Activated T-helper 17 cell treated with anti-CD3 and anti-CD28 coated beads, Interleukin-2, amount 50 U/mL, for 72 hours (primary cell): ENCODE measurements around the gene MEIOB. TPM values are rescaled to one million over a fixed set of nuclear protein-coding genes. Genes with fewer than 3 reads are reported as not detected.

Experiments
- ATAC-seq: fragments of 150-1000 bp; cut with Tn5 transposase; replicated peaks from 2 replicates; pipeline ENCODE4 v1.10.0; 2021; ENCODE audit warnings: mild to moderate bottlenecking, moderate library complexity
- H3K27ac Mint-ChIP-seq: one replicate; pipeline ENCODE4 v1.8.0; 2022; ENCODE audit warnings: mixed read lengths
- H3K27me3 Mint-ChIP-seq: one replicate; pipeline ENCODE4 v1.8.0; 2022; ENCODE audit warnings: mixed read lengths
- H3K36me3 Mint-ChIP-seq: one replicate; pipeline ENCODE4 v1.8.0; 2022; ENCODE audit warnings: low read depth, mild to moderate bottlenecking, mixed read lengths
- H3K4me1 Mint-ChIP-seq: one replicate; pipeline ENCODE4 v1.8.0; 2022; ENCODE audit warnings: mixed read lengths
- H3K4me3 Mint-ChIP-seq: one replicate; pipeline ENCODE4 v1.8.0; 2022; ENCODE audit warnings: mild to moderate bottlenecking, mixed read lengths
- H3K9me3 Mint-ChIP-seq: one replicate; pipeline ENCODE4 v1.8.0; 2022; ENCODE audit warnings: mixed read lengths
- total RNA-seq, 2 donors: library from RNA; stranded (reverse); gene quantifications; one replicate each; pipeline ENCODE4 v1.2.3, GENCODE V29; 2022

Gene MEIOB
- total RNA-seq, 2 donors from 2014 or later = 0.79 TPM; not detected in 1

- peaks cover 4% of the 10 kb centered on the region for H3K27me3 Mint-ChIP-seq
- no peak overlapping the region for H3K4me3 Mint-ChIP-seq
- no peaks in the 10 kb centered on the region for H3K4me1 Mint-ChIP-seq
- no peak for ATAC-seq
- H3K27ac Mint-ChIP-seq = no peak overlapping the region
- H3K9me3 Mint-ChIP-seq = no peaks in the 10 kb centered on the region
- H3K36me3 Mint-ChIP-seq = no peaks in the 10 kb centered on the region
These were observed 26.0 kb downstream of the MEIOB start for GRCh38 chr16:1845985-1846384.

GRCh38 chr16:1839554-1839953 lies 32.4 kb downstream of the MEIOB start:
- H3K4me1 Mint-ChIP-seq = no peaks in the 10 kb centered on the region

GRCh38 chr16:1834096-1834495 lies 37.9 kb downstream of the MEIOB start:
- H3K27ac Mint-ChIP-seq = no peak overlapping the region

More at GRCh38 chr16:1839554-1839953, 32.4 kb downstream of the MEIOB start:
- Mint-ChIP-seq H3K36me3 (no peaks in the 10 kb centered on the region), H3K27ac (no peak overlapping the region), H3K4me3 (no peak overlapping the region), H3K27me3 (no peaks in the 10 kb centered on the region), H3K9me3 (no peaks in the 10 kb centered on the region)
- no peak for ATAC-seq

GRCh38 chr16:1832838-1833454 lies 39.0 kb downstream of the MEIOB start:
- H3K4me3 Mint-ChIP-seq = no peak overlapping the region
- H3K27ac Mint-ChIP-seq = peak overlapping the region; percentile 71
- peaks cover 13% of the 10 kb centered on the region for H3K36me3 Mint-ChIP-seq
- peaks cover 6% of the 10 kb centered on the region for H3K4me1 Mint-ChIP-seq
- H3K9me3 Mint-ChIP-seq = no peaks in the 10 kb centered on the region
- ATAC-seq = no peak
- H3K27me3 Mint-ChIP-seq = no peaks in the 10 kb centered on the region

More at GRCh38 chr16:1834096-1834495, 37.9 kb downstream of the MEIOB start:
- H3K27me3 Mint-ChIP-seq = no peaks in the 10 kb centered on the region
- peaks cover 4% of the 10 kb centered on the region for H3K4me1 Mint-ChIP-seq
- H3K36me3 Mint-ChIP-seq = peaks cover 13% of the 10 kb centered on the region
- ATAC-seq = no peak
- H3K9me3 Mint-ChIP-seq = no peaks in the 10 kb centered on the region
- H3K4me3 Mint-ChIP-seq = no peak overlapping the region

- ATAC-seq = no peak
- Mint-ChIP-seq H3K27ac (no peak overlapping the region), H3K4me1 (peaks cover 9% of the 10 kb centered on the region)
These were observed 40.5 kb downstream of the MEIOB start for GRCh38 chr16:1831186-1832075.

GRCh38 chr16:1830213-1830612 lies 41.8 kb downstream of the MEIOB start:
- peaks cover 26% of the 10 kb centered on the region for H3K36me3 Mint-ChIP-seq
- H3K27ac Mint-ChIP-seq = no peak overlapping the region
- H3K27me3 Mint-ChIP-seq = no peaks in the 10 kb centered on the region
- peaks cover 9% of the 10 kb centered on the region for H3K4me1 Mint-ChIP-seq
- H3K9me3 Mint-ChIP-seq = no peaks in the 10 kb centered on the region
- H3K4me3 Mint-ChIP-seq = no peak overlapping the region
- ATAC-seq = no peak

More at GRCh38 chr16:1831186-1832075, 40.5 kb downstream of the MEIOB start:
- no peaks in the 10 kb centered on the region for H3K9me3 Mint-ChIP-seq
- no peaks in the 10 kb centered on the region for H3K27me3 Mint-ChIP-seq
- peaks cover 26% of the 10 kb centered on the region for H3K36me3 Mint-ChIP-seq
- no peak overlapping the region for H3K4me3 Mint-ChIP-seq

GRCh38 chr16:1828645-1829410 lies 43.1 kb downstream of the MEIOB start:
- no peaks in the 10 kb centered on the region for H3K27me3 Mint-ChIP-seq
- peak overlapping the region; percentile 99 for H3K4me3 Mint-ChIP-seq
- H3K27ac Mint-ChIP-seq = peak overlapping the region; percentile 30
- ATAC-seq = no peak
- peaks cover 14% of the 10 kb centered on the region for H3K4me1 Mint-ChIP-seq
- peaks cover 26% of the 10 kb centered on the region for H3K36me3 Mint-ChIP-seq
- no peaks in the 10 kb centered on the region for H3K9me3 Mint-ChIP-seq

- Mint-ChIP-seq H3K4me1 (peaks cover 14% of the 10 kb centered on the region), H3K27ac (peak within 1 kb of the TSS; percentile 96), H3K9me3 (no peaks in the 10 kb centered on the region), H3K4me3 (peak within 1 kb of the TSS; percentile 99), H3K27me3 (no peaks in the 10 kb centered on the region), H3K36me3 (peaks cover 21% of the 10 kb centered on the region)
- ATAC-seq = peak; percentile 89
These were observed 45.0 kb downstream of the MEIOB start, which contains the start of the genes FAHD1 and HAGH for GRCh38 chr16:1826691-1827573. Gene FAHD1 (plus strand): TSS chr16:1827206. CDS start chr16:1827239, 33 bp downstream. Gene HAGH (minus strand): TSS chr16:1826825. CDS start chr16:1826787, 38 bp downstream.

GRCh38 chr16:1825864-1826690 lies 45.9 kb downstream of the MEIOB start:
- peaks cover 14% of the 10 kb centered on the region for H3K4me1 Mint-ChIP-seq
- H3K4me3 Mint-ChIP-seq = peak overlapping the region; percentile 99
- H3K9me3 Mint-ChIP-seq = no peaks in the 10 kb centered on the region
- no peaks in the 10 kb centered on the region for H3K27me3 Mint-ChIP-seq
- H3K27ac Mint-ChIP-seq = peak overlapping the region; percentile 15
- peaks cover 21% of the 10 kb centered on the region for H3K36me3 Mint-ChIP-seq
- ATAC-seq = peak; percentile 76

GRCh38 chr16:1825381-1825863 lies 46.5 kb downstream of the MEIOB start:
- Mint-ChIP-seq H3K9me3 (no peaks in the 10 kb centered on the region), H3K4me1 (peaks cover 14% of the 10 kb centered on the region), H3K27ac (peak overlapping the region; percentile 15), H3K4me3 (peak overlapping the region; percentile 75), H3K27me3 (no peaks in the 10 kb centered on the region), H3K36me3 (peaks cover 21% of the 10 kb centered on the region)
- ATAC-seq = no peak

GRCh38 chr16:1823821-1824220 lies 48.1 kb downstream of the MEIOB start:
- H3K36me3 Mint-ChIP-seq = peaks cover 17% of the 10 kb centered on the region
- H3K9me3 Mint-ChIP-seq = no peaks in the 10 kb centered on the region
- peaks cover 8% of the 10 kb centered on the region for H3K4me1 Mint-ChIP-seq
- peak overlapping the region; percentile 47 for H3K4me3 Mint-ChIP-seq
- peak overlapping the region; percentile 67 for H3K27ac Mint-ChIP-seq
- ATAC-seq = no peak
- no peaks in the 10 kb centered on the region for H3K27me3 Mint-ChIP-seq

- H3K36me3 Mint-ChIP-seq = peaks cover 17% of the 10 kb centered on the region
- H3K9me3 Mint-ChIP-seq = no peaks in the 10 kb centered on the region
- H3K4me1 Mint-ChIP-seq = peaks cover 8% of the 10 kb centered on the region
- no peak overlapping the region for H3K4me3 Mint-ChIP-seq
- ATAC-seq = no peak
- H3K27ac Mint-ChIP-seq = no peak overlapping the region
- H3K27me3 Mint-ChIP-seq = no peaks in the 10 kb centered on the region
These were observed 49.2 kb downstream of the MEIOB start for GRCh38 chr16:1822801-1823200.
